ENCODE results near the gene MAN2B2.

The MAN2B2 gene

DNA sequence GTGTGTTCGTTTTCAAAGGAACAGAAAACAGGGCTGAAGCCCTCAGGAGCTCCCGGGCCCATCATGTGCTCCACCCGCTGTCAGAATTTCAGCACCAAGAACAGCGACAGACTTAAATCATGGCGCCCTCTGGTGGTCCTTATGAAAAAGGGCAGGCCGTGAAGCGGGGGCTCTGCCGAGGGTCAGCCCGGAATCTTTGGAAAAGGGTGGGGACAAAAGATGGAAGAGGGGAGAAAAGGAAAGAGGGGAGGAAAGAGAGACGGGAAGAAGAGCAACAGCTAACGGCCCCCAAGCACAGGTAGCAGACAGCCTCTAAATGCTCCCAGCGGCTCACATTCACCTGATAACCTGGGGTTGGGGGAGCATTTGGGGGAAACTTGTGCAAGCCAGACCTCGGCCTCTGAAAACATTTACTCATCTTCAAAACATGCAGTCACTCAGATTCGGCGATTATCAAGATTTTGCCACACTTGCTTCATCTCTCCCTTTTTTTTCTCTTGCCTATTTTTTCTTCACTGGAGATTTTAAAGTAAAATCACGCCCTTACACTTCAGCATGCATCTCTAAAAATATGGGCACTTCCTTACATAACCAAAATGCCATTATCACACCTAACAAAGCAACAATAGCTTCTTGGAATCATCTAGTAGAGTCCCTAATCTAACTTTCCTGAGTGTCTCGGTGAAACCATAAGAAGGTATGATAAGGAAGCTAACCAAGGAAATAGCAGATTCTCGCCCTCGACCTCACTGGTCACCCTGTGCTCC lies 28.1 kb upstream of the MAN2B2 start:
- DNase-seq (ENCODE audit: low spot score), result peak; percentile 72

- peak; percentile 78 for DNase-seq (ENCODE audit: low spot score)
Measured at GRCh38 chr4:6548201-6548881, 26.6 kb upstream of the MAN2B2 start.

- no peak for DNase-seq (ENCODE audit: low spot score)
Measured at GRCh38 chr4:6548882-6549230, 26.1 kb upstream of the MAN2B2 start.

DNA sequence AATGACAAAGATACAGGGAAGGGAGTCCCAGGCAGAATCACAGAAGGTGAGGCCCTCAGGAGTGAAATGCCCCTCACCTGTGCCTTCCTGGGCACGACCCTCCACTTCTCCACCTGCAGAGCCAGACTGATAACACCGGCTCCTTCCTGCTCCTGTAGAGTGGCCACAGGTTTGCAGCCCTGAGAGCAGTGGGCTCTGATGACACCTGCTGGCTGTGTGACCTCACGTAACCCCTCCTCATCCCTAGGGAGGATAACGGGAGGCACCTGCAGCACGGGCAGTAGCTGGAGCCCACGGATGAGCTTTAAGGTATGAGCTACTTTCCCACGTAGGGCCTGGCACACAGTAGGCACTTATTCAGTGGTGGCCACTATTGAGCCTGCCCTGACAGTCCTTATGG lies 25.5 kb upstream of the MAN2B2 start:
- DNase-seq (ENCODE audit: low spot score), result no peak

- DNase-seq (ENCODE audit: low spot score), result no peak
Measured at GRCh38 chr4:6549890-6550620, 24.9 kb upstream of the MAN2B2 start.

- DNase-seq (ENCODE audit: low spot score), result no peak
Measured at GRCh38 chr4:6550821-6551220, 24.2 kb upstream of the MAN2B2 start.

DNA sequence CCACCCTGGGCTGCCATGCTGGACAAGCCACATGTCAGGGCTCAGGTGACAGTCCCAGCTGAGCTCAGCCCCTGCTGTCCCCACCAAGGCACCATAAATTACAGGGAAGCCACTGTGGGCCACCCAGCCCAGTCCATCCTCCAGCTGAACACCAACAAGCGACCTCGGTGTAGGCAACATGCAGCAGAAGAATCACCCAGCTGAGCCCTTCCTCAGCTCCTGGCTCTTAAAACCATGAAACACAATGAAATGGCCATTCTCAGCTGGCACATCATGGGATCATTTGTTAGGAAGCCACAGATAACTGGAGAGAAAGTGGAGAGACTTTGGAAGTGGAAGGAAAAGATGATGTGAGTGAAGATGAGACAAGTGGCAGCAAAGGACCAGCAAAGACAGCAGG lies 23.3 kb upstream of the MAN2B2 start:
- no peak for DNase-seq (ENCODE audit: low spot score)

DNA sequence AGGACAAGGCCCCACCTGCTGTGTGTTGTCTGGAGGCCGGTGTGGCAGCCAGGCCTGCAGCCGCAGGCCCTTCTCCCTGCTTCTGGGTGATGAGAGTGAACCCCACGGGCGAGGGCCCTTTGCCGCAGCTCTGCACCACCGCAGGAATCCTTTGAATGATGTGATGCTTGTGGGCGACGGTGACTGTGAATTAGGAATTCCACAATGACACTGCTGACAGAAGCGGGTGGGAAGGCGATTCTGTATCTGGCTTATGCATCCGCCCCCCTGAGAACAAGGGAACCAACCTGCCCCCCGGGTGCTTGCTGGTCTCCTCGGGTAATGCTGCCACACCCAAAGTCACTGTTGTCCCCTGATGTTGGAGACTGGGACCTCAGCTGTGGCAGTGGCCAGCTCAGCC lies 19.5 kb upstream of the MAN2B2 start:
- no peak for DNase-seq (ENCODE audit: low spot score)

DNA sequence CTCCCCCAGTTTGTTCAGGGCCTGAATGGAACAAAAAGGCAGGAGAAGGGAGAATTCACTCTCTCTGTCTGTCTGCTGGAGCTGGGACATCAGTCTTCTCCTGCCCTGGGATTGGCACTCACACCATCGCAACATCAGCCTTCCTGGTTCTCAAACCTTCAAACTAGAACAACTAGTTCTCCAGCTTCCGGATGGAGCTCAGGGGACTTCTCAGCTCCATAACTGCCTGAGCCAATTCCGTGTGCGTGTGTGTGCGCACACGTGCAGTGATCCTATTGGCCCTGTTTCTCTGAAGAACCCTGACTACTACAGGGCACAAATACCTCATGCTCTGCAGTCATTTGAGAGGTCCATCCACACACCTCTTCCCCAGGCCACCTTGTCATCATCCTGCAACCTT lies 18.7 kb upstream of the MAN2B2 start:
- no peak for DNase-seq (ENCODE audit: low spot score)

DNA sequence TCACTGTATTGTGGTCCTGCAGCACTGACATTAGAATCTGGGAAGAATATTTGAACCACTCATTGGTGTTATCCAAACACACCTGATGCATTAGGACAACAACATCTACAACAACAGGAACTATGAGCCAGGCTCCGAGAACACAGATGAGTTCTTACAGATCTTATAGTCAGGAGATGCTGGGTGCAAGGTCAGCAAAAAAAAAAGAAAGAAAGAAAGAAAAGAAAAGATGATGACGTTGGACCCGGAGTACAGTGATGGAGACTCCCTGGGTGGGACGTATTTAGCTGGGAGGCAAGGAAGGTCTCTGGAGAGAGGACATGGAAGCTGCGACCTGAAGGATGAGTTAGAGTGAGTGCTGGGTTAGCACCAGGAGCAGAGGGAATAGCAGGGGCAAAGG lies 17.8 kb upstream of the MAN2B2 start:
- DNase-seq (ENCODE audit: low spot score), result no peak

GRCh38 chr4:6557856-6558255 lies 17.1 kb upstream of the MAN2B2 start:
- DNase-seq (ENCODE audit: low spot score), result no peak

- DNase-seq (ENCODE audit: low spot score), result no peak
Measured at GRCh38 chr4:6560416-6561172, 14.4 kb upstream of the MAN2B2 start.

GRCh38 chr4:6561173-6561516 lies 13.8 kb upstream of the MAN2B2 start:
- no peak for DNase-seq (ENCODE audit: low spot score)

DNA sequence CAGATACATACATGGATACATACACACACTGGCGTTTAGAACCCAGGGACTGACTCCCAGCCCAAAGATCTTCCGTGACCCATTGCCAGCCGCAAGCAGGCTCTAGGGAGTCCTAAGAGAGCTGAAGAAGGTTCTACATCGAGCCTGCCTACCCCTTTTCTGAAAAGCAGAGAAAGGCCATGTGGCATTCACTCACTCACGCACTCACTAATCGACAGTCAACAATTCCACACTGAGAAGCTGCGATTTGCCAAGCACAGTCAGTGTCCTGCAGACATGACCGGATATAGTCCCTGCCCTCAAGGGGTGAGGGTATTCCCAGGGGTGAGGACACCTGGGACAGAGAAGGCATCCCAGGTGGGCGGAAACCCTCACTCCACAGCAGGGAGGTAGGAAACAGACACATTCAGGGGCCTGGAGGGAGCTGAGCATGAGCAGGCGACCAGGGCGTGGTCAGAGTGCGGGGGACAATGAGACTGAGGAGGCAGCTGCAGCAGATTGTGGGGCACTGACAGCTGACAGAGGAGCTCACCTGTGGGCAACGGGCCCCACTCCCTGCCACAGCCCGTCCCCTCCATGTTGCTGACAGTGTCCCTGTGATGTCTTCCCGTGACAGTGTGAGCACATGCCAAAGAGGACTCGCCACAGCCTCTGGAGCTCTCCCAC lies 13.2 kb upstream of the MAN2B2 start:
- no peak for DNase-seq (ENCODE audit: low spot score)

DNA sequence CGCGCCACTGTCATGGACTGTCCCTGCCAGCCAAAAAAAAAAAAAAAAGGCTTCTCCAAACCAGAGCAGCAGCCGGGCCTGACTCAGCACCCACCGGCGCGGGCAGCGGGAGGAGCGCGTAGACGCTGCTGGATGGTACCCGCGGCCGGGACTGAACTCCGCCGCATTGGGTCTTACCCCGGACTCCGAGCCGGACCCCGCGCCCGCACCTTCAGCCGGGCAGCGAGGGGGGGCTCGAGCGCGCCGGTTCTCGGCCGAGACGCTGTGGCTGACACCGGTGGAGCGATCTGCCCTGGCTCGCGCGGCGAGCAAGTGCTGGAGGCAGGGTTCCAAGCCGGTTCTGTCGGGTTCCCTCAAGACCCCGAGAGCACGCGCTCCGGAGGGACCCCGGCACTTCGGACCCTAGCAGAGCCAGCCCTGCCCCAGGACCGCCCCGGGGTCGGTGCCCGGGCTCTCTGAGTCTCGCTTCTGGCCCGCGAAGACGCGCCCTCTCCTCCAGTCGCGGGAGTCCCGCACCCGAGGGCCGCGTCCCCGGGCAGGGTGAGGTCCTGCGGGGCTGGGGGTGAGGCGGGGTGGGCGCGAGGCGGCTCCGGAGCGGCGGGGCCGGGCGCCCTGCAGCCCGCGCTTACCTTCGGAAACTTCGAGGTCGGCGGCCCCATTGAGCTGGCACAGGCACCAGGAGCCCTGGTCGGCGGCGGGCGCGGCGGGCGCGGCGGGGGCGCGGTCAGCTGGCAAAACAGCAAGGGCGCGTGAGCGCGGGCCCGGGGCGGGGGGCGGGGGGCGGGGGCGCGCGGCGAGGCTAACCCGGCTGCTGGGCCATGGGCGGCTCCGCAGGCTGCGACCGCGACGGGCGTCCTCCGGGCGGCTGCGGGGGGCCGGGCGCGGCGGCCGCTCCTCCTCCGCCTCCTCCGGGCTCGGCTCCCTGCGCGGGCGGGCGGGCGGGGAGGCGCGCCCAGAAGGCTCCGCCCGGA lies 11.8 kb upstream of the MAN2B2 start:
- DNase-seq (ENCODE audit: low spot score), result peak; percentile 67

DNA sequence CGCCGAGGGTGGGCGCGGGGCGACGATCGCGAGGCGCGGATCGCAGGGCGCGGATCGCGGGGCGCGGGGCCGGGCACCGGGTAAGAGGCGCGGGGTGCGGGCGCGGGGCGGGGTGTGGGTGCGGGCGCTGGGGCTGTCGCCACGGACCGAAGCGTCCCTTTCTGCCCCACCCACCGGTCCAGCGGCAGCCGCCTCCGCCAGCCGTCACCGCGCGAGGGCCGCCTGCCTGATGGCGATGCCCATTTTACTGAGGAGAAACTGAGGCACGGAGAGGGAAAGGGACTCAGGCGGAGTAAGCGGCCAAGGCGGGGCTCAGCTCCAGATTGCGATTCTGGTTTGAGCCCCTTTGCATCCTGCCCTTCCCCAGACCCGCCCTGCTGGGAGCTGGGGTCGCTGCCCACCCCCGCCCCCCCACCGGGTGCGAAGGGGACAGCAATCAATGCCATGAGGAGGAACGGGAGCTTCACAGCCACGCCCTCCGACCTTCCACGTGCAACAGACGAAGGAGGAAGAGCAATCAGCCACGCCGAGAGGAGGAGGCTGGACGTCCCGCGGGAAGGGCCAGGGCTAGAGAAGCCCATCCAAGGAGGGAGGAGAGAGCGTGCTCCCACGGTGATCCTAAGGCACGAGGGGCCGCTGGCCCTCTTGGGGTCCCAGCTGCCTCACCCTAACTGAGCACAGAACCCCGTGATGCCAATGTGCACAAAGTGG lies 10.9 kb upstream of the MAN2B2 start:
- DNase-seq (ENCODE audit: low spot score), result no peak

GRCh38 chr4:6565691-6566390 lies 9.1 kb upstream of the MAN2B2 start:
- DNase-seq (ENCODE audit: low spot score), result no peak

GRCh38 chr4:6566391-6567190 lies 8.4 kb upstream of the MAN2B2 start:
- DNase-seq (ENCODE audit: low spot score), result no peak

DNA sequence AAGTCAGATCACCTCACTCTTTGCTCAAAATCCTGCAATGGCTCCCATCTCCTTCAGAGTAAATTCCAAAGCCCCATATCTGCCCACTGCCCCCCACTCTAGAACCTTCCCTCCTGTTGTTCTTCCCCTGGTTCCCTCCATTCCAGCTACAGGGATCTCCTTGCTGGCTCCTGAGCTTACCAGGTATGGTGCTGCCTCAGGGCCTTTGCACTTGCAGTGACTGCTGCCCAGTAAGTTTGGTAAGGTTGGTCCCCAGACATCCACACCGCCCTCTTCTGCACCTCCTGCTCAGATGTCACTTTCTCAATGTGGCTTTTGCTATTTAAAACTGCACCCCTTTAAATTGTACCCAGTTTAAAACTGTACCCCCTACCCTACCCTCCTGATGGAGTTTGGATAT lies 7.8 kb upstream of the MAN2B2 start:
- no peak for DNase-seq (ENCODE audit: low spot score)
